K562 (cell line): ENCODE results near the gene PPP1R14B. TPM values are rescaled to one million over a fixed set of nuclear protein-coding genes. Genes with fewer than 3 reads are reported as not detected.
A peak's percentile ranks its signal among the peaks of the same experiment; 100 is the strongest.

Source experiments
- ARHGAP35 ChIP-seq: fragments of 450-650 bp; IDR thresholded peaks from 2 replicates; pipeline ENCODE4 v1.6.1; 2018; ENCODE audit not compliant: partially characterized antibody
- ARID1B ChIP-seq: fragments of 450-650 bp; IDR thresholded peaks from 2 replicates; pipeline ENCODE4 v1.6.1; 2016; ENCODE audit warnings: antibody characterized with exemption, mild to moderate bottlenecking, inconsistent platforms
- DEAF1 ChIP-seq: fragments of 450-650 bp; formaldehyde crosslinking; IDR thresholded peaks from 2 replicates; pipeline ENCODE4 v1.4.0; 2020; ENCODE audit warnings: mild to moderate bottlenecking, moderate library complexity
- E2F1 ChIP-seq: sonication (generic); formaldehyde crosslinking; IDR thresholded peaks from 2 replicates; pipeline ENCODE4 v1.8.1; 2023; ENCODE audit warnings: mild to moderate bottlenecking, missing genetic modification reagents, moderate library complexity
- E2F3 ChIP-seq: fragments of 250-450 bp; sonication (Bioruptor Pico); IDR thresholded peaks from 2 replicates; pipeline ENCODE4 v1.4.0; 2020; ENCODE audit warnings: mild to moderate bottlenecking
- ETV5 ChIP-seq: sonication (generic); formaldehyde crosslinking; IDR thresholded peaks from 2 replicates; pipeline ENCODE4 v1.4.0; 2020; ENCODE audit warnings: low read depth, mild to moderate bottlenecking, missing genetic modification reagents
- HCFC1 ChIP-seq: IDR thresholded peaks from 2 replicates; pipeline ENCODE4 v1.6.1; 2012; ENCODE audit warnings: low read depth, low read length, improper control_type of control experiment
- HDAC3 ChIP-seq: fragments of 450-650 bp; IDR thresholded peaks from 2 replicates; pipeline ENCODE4 v1.6.1; 2018; ENCODE audit warnings: borderline replicate concordance, mild to moderate bottlenecking, moderate library complexity; ENCODE audit not compliant: partially characterized antibody
- HMG20B ChIP-seq: fragments of 250-450 bp; sonication (Bioruptor Pico); IDR thresholded peaks from 2 replicates; pipeline ENCODE4 v1.5.0; 2021; ENCODE audit warnings: mild to moderate bottlenecking
- MEIS2 ChIP-seq: fragments of 450-650 bp; IDR thresholded peaks from 2 replicates; pipeline ENCODE4 v1.6.1; 2014; ENCODE audit warnings: mild to moderate bottlenecking; ENCODE audit not compliant: partially characterized antibody
- POLR2B ChIP-seq: fragments of 450-650 bp; IDR thresholded peaks from 2 replicates; pipeline ENCODE4 v1.6.1; 2018; ENCODE audit warnings: low read depth; ENCODE audit not compliant: partially characterized antibody
- PRMT5 ChIP-seq: sonication (generic); formaldehyde crosslinking; IDR thresholded peaks from 2 replicates; pipeline ENCODE4 v1.5.0; 2020; ENCODE audit warnings: missing genetic modification reagents
- RBFOX2 ChIP-seq: fragments of 200-400 bp; formaldehyde crosslinking; IDR thresholded peaks from 2 replicates; pipeline ENCODE4 v1.6.1; 2017; ENCODE audit warnings: low read depth, mild to moderate bottlenecking, low read length, moderate library complexity
- RBM25 ChIP-seq: fragments of 200-400 bp; formaldehyde crosslinking; IDR thresholded peaks from 2 replicates; pipeline ENCODE4 v1.6.1; 2018; ENCODE audit warnings: low read length, low read depth, moderate library complexity; ENCODE audit not compliant: severe bottlenecking
- RCOR1 ChIP-seq, 2 experiments: IDR thresholded peaks; 2 replicates each; pipeline ENCODE4 v1.6.1; 2012; ENCODE audit warnings: low read depth in 2 of 2, low read length in 2 of 2, borderline replicate concordance in 1 of 2, improper control_type of control experiment in 1 of 2
- SIRT6 ChIP-seq: IDR thresholded peaks from one replicate; pipeline ENCODE4 v1.6.1; 2012; ENCODE audit warnings: low read depth, mild to moderate bottlenecking, control low read depth, inconsistent platforms, low read length, moderate library complexity
- ZBTB11 ChIP-seq, 3 experiments: fragments of 200-800 bp in 1 of 3; fragments of 250-450 bp in 1 of 3; fragments of 450-650 bp in 1 of 3; sonication (Bioruptor Pico) in 1 of 3; sonication (Bioruptor generic) in 1 of 3; formaldehyde crosslinking in 1 of 3; IDR thresholded peaks; 2 replicates each; pipeline versions ENCODE4 v1.6.1 to v1.8.0; 2016 to 2022; ENCODE audit warnings: mild to moderate bottlenecking in 2 of 3, missing genetic modification characterization in 2 of 3, missing compliant biosample characterization in 1 of 3, moderate library complexity in 1 of 3
- ZNF274 ChIP-seq: IDR thresholded peaks from 2 replicates; pipeline ENCODE4 v1.6.1; 2011; ENCODE audit warnings: low read depth, mild to moderate bottlenecking, low read length, moderate library complexity, borderline replicate concordance
- ZNF384 ChIP-seq: IDR thresholded peaks from 2 replicates; pipeline ENCODE4 v1.6.1; 2012; ENCODE audit warnings: low read depth, low read length, improper control_type of control experiment
- ZNF766 ChIP-seq: fragments of 200-800 bp; sonication (Bioruptor generic); conservative IDR thresholded peaks from 2 replicates; pipeline ENCODE4 v1.6.1; 2016; ENCODE audit warnings: missing genetic modification characterization, missing compliant biosample characterization
- ZNF785 ChIP-seq: fragments of 250-450 bp; sonication (Bioruptor Pico); IDR thresholded peaks from 2 replicates; pipeline ENCODE4 v1.4.0; 2020; ENCODE audit warnings: mild to moderate bottlenecking
- polyA plus RNA-seq, 8 experiments: library from polyadenylated mRNA; depleted of rRNA in 4 of 8; stranded (reverse) in 5 of 8; unstranded in 3 of 8; fragments of >200 nt; fragmentation: Nextera tagmentation in 2 of 8; fragmentation: Illumina TruSeq in 1 of 8; extraction: Ambion mirVana in 2 of 8; extraction: Trizol in 1 of 8; gene quantifications; 2 replicates each; pipeline versions ENCODE4 v1.2.1 to v1.2.3, GENCODE V29; 2011 to 2014; ENCODE audit warnings: inconsistent platforms in 1 of 8, missing spikeins in 1 of 8
- total RNA-seq, 7 experiments: library from RNA; depleted of rRNA in 6 of 7; stranded (reverse); fragments of >200 nt in 6 of 7; fragmentation: Illumina TruSeq in 2 of 7; extraction: Trizol in 2 of 7; gene quantifications; 2 replicates each; pipeline versions ENCODE4 v1.2.1 to v1.2.3, GENCODE V29; 2011 to 2021; ENCODE audit warnings: low replicate concordance in 1 of 7

PPP1R14B gene
- total and polyA plus RNA-seq, 9 of the 15 experiments (the other 6 are each of a cell fraction or from before 2014, with no cell fraction given), result 7.7 to 566 (median 212) TPM

- peak; percentile 87 for TF ChIP-seq RBFOX2
- TF ChIP-seq ZNF785, result no peak
- no peak for TF ChIP-seq ETV5 (CRISPR knock-in tag)
- TF ChIP-seq ZBTB11 (CRISPR knock-in tag; IDR thresholded peaks at IDR 0.05), result peak in 2 of 3 experiments; percentile 43 to 89; a peak in 3 of 6 replicates
- TF ChIP-seq HCFC1, result peak; percentile 75
- TF ChIP-seq ZNF766 (CRISPR knock-in tag), result peak; percentile 71
- no peak for TF ChIP-seq DEAF1 (CRISPR knock-in tag)
- no peak for TF ChIP-seq ZNF384
- TF ChIP-seq ARHGAP35, result peak; percentile 95
- peak in 1 of 2 experiments; percentile 52; a peak in 1 of 4 replicates for TF ChIP-seq RCOR1 (IDR thresholded peaks at IDR 0.05; ENCODE audit: borderline replicate concordance in 1 of 2, low read depth in 2 of 2, low read length in 2 of 2)
- no peak for TF ChIP-seq ZNF274
- TF ChIP-seq HDAC3, result peak; percentile 100
- TF ChIP-seq E2F3 (CRISPR knock-in tag), result peak; percentile 16; the same call in 1 of the 2 replicates
- peak; percentile 13 for TF ChIP-seq POLR2B
- TF ChIP-seq SIRT6, result no peak
- no peak for TF ChIP-seq PRMT5 (CRISPR knock-in tag)
- no peak for TF ChIP-seq HMG20B (CRISPR knock-in tag)
- peak; percentile 61 for TF ChIP-seq MEIS2
- peak; percentile 47; the same call in 1 of the 2 replicates for TF ChIP-seq E2F1
- no peak for TF ChIP-seq RBM25
- TF ChIP-seq ARID1B, result peak; percentile 49; the same call in 1 of the 2 replicates
Measured at GRCh38 chr11:64284962-64285884, 38.5 kb upstream of the PPP1R14B start, which contains the start of gene GPR137 (continued).
